GM18505 (cell line): ENCODE data around the gene F11R.
"Not testable (repeated sequence)": the region's sequence is repeated elsewhere in the genome, so short reads cannot be mapped to it uniquely, and the experiment has no call there.

Source experiments
- ATAC-seq: cut with Tn5 transposase; IDR thresholded peaks from one replicate; pipeline ENCODE4 v1.9.1; 2021; ENCODE audit not compliant: unreplicated experiment
- POLR2A ChIP-seq: IDR thresholded peaks from 4 replicates; pipeline ENCODE4 v1.6.1; 2011; ENCODE audit warnings: borderline replicate concordance; ENCODE audit not compliant: insufficient read depth, insufficient read length; ENCODE audit errors: extremely low read depth

The F11R gene

GRCh38 chr1:161009602-161010211 is 11.2 kb downstream of the F11R start:
- ATAC-seq, result no peak
- TF ChIP-seq POLR2A, result no peak

DNA sequence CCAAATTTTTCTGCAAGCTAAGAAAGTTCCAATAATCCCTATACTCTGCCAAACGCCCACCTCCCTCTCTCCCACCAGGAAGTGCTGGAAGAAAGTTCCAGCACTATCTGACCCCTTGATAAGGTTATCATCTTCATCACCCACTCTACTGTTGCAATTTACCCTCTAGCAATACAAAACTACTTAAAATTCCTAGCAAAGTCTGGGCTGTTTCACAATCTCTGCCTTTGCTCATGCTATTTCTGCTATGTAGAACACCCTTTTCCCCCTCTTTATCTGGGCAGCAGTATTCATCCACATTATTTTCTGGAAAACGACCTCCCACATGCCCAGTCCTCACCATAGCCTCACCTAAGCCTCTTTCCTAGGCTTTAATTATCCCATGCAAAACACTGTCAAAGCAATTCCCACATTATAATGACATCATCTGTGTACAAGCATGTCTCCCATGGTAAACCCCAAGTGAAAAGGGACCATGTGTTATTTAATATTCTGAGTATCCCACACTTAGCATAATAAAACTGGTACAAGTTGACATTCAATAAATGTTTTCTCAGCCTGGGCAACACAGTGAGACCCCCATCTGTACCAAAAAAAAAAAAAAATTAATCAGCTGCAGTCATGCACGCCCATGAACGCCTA is 12.0 kb downstream of the F11R start:
- no peak for TF ChIP-seq POLR2A
- no peak for ATAC-seq

DNA sequence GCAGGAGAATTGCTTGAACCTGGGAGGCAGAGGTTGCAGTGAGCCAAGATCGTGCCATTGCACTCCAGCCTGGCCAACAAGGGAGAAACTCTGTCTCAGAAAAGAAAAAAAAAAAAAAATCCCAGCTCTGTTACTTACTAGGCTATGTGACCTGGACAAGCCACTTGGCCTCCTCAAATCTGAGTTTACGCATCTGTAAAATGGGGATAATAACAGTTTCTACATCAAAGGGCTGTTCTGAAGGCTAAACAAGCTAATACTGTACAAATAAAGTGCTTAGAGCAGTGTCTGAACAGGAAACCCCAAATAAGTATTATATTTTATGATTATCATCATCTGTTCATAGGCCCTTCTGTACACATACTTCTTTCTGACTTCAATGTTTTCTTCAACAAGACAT is 13.6 kb downstream of the F11R start:
- no peak for ATAC-seq
- TF ChIP-seq POLR2A, result no peak

DNA sequence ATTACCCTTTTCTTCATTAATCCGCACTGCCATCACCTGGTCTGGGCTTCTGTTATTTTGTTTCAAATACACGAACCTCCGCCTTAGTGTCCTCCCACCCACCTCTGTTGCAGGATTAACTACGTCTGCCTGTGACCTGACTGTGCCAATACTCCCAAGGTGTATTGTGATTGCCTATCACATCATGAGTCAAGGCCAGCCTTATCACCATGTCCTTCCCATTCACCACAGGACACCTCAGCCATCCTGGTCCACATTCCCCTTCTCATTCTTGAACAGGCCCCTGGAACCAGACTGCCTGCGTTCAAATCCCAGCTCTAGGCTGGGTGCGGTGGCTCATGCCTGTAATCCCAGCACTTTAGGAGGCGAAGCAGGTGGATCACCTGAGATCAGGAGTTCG is 14.4 kb downstream of the F11R start:
- TF ChIP-seq POLR2A, result no peak
- no peak for ATAC-seq

DNA sequence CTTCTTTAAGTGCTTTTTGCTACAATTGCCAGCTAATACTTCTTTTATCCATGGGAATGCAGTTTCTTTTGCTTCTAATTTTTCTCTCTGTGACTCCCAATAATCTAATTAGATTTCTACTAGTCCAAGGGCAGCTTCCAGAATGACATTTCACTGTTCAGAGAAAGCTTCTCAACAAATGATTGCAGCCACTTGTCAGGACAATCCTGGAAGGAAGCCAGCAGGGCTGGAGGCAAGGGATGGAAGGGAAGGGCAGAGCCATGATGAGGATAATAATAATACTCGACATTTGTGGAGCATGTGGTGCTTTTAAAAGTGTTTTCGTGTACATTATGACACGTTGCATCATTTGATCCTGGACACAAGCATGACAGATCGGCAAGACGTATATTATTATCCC is 19.4 kb downstream of the F11R start:
- TF ChIP-seq POLR2A, result no peak
- no peak for ATAC-seq

- no peak for TF ChIP-seq POLR2A
Observed at GRCh38 chr1:161000736-161001480, 20.0 kb downstream of the F11R start.

GRCh38 chr1:160999376-160999775 is 21.6 kb downstream of the F11R start:
- no peak for ATAC-seq

More at GRCh38 chr1:161000736-161001480, 20.0 kb downstream of the F11R start:
- ATAC-seq, result no peak

DNA sequence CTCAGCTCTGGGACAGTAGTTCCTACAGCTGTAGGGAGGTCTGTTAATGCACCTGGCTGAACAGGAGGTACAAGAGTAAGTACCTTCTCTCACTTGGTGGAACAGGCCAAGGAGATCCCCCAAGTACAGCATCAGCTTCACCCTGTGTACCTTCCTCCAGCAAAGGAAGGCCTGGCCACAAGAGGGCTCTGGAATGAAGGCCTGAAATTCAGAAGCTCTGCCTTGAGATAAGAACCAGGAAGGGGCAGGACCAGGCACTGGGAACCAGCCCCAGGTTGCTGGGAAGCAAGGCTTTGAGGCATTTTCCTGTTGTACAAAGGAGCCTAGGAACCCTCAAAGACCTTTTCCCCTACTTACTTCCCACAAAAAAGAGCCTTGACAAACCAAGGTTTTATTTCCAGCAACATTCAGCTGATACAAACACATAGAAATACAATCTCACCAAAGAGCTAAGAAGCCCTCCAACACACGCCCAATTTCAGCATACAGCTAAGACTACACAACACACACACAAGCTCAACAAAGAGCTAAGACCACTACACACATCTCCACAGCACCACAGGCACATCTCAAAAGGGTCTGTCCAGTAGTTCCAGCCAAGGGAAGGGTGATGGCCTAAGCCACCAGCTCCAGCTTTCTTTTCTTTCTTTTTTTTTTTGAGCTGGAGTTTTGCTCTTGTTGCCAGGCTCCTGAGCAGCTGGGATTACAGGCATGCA is 23.5 kb downstream of the F11R start:
- ATAC-seq, result no peak
- no peak for TF ChIP-seq POLR2A

More at GRCh38 chr1:160999376-160999775, 21.6 kb downstream of the F11R start:
- no peak for TF ChIP-seq POLR2A

DNA sequence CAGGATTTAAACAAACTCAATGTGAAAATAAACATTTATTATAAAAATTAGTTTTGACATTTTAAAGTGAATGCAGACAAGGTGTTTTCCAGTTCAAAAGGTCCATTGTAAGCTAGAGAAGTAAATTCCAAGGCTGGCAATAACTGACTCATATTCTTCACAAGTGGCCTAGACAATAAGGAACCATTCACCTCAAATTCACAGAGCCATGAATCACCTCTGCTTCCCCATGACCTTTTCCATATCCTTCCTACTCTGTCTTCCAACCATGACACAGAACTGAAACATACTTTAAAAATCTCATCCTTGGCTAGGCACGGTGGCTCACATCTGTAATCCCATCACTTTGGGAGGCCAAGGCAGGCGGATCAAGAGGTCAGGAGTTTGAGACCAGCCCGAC is 24.8 kb downstream of the F11R start:
- no peak for TF ChIP-seq POLR2A
- ATAC-seq, result no peak

DNA sequence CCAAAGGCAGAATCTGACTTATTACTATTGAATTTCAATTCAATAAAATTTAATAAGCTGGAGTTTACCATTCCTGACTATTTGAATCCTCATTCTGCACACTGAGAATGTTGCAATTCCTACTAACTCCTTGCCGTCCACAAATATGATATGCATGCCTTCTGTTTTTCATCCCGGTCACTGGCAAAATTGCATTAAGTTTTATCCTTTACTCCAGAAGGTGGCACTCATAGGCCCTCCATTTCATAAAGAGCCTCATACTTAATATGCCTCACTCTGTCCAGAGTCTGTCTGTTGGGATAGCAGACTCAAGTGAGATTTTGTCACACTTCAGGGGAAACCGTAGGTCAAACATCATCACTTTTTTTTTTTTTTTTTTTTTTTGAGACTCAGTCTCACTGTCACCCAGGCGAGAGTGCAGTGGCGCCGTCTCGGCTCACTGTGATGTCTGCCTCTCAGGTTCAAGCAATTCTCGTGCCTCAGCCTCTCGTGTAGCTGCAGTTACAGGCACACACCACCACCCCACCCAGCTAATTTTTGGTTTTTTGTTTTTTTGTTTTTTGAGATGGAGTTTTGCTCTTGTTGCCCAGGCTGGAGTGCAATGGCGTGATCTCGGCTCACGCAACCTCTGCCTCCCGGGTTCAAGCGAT is 27.3 kb downstream of the F11R start:
- no peak for ATAC-seq

GRCh38 chr1:160992036-160992435 is 28.9 kb downstream of the F11R start:
- not testable (repeated sequence) for ATAC-seq

More for the DNA sequence above, 27.3 kb downstream of the F11R start:
- no peak for TF ChIP-seq POLR2A

DNA sequence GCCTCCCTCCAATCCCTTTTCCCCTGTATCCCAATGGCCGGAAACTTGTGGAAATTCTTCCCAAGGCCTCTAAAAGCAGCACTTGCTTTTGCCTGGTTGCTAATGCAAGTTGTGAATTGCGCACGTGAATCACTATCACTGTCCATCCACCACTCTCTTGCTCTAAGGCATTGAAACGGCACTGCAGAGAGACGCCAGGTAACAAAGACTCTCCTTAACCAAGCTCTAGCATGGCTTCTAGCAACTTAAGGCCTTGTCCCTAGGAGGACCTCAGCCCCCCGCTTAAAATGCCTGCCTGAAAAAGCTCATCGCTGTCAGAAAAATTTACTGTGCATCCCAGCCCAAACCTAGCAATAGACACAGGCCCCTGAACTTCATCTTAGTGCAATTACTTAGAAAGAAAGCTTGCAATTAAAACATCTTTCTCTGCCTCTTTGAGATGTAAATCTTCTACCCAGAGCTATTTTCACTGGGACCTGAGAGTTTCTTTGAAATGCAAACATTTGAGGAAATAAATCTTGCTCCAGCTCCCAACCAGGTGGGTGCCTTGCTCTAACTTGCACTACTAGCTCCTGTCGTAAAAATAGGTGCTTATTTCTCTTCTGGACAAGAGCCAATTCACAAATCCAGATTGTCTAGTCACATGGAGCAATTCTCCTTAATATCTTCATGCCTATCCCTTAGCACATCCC is 33.4 kb downstream of the F11R start:
- no peak for TF ChIP-seq POLR2A
- no peak for ATAC-seq

DNA sequence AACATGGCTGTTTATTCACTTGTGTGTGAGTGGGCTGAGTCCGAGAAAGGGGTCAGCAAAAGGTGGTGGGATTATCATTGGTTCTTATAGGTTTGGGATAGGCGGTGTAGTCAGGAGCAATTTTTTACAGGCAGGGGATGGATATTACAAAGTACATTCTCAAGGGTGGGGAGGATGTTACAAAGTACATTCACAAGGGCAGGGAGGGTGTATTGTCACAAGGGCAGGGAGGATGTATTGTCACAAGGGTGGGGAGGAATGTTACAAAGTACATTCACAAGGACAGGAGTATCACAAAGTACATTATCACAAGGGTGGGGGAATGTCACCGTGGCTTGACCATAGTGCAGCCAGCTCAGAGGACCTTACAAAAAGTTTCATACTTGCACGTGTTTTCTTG is 35.2 kb downstream of the F11R start:
- TF ChIP-seq POLR2A, result no peak
- no peak for ATAC-seq
